ENCODE results near the gene C8G.

Gene C8G

DNA sequence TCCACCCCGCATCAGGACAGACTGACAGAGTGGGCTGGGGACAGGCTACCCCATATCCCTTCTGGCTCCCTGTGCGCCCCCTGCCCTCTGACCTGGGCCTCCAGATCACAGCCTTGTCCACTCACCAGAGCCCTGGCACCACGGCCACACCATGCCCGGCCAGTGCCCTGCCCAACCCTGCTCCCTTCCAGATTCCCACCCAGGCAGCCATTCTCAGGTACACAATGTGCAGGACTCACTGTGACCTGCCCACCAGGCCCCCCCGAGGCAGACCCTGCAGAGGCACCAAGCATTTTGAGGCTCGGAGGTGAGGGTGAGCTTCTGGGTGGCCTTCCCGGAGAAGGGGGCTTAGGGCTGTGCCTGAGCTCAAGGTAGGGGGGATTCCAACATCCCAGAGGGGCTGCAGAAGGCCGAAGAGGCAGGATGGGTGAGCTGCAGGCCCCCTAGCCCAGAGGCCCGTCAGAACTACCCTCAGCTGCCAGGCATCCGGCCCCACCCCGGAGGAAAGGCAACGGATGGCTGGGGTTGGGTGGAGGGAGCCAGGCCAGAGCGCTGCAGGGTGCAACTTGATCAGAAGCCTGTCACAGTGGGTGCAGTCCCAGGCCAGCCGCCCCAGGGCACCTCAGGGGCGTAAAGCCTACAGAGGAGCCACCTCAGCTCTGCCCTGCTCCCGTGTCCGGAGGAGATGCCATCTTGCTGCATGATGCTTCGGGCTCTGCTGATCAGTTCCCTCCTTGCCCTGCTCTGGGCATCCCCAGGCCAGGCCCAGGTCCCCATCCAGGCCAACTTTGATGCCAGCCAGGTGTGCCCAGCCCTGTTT is 37.4 kb downstream of the C8G start, which contains the start of gene LCNL1:
LCNL1 (plus strand) TSS at position 762 of the 820 bp plus-strand sequence. CDS start 594 bp downstream, outside the sequence.
- DNase-seq (ENCODE audit: low spot score) = no peak

- no peak for DNase-seq (ENCODE audit: low spot score)
Observed at GRCh38 chr9:136983167-136983566, 38.1 kb downstream of the C8G start.

- no peak for DNase-seq (ENCODE audit: low spot score)
Observed at GRCh38 chr9:136983656-136984314, 38.7 kb downstream of the C8G start.

DNA sequence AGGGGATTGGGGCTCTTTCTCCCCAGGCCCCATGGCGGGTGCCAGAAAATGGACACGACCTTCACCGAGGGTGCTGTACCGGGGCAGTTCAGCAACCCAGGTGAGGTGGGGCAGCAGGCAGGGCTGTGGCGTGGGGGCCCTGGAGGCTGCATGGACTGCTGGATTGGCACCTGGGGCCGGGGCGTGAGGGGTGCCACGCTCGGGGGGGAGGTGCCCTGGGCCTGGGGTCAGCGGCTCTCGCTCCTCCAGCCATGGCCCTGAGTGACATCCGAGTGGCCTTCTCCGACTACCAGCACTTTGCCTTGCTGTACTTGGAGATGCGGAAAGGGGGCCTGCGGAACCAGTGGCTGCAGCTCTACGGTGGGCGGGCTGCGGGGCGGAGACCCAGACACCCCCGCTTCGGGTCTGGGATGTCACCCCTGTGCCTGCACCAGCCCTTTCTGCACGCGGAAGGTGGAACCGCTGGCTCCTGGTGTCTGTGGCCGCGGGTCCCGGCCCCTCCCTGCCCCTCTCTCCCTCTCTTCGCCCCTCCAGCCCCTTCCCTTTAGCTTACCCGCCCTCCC is 39.5 kb downstream of the C8G start:
- DNase-seq (ENCODE audit: low spot score) = no peak

GRCh38 chr9:136985027-136985602 is 40.1 kb downstream of the C8G start:
- DNase-seq (ENCODE audit: low spot score) = no peak

DNA sequence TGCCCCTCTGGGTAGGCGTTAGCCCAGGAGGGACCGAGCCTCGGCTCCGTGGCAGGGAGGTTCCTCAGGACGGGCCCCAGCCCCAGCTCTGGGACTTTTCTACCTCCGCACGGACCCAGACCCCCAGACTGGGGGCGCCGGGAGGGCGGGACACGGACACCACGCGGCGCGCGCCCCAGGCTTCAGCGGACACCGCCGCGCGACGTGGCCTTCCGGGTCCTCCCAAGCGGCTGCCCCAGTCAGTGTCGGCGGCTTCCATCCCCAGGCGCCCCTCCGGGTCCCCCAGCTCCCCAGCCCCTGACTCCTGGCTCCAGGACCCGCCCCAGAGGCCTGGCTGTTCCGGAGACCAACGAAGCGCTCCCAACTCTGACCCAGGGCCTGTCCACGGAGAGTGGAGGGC is 40.8 kb downstream of the C8G start:
- DNase-seq (ENCODE audit: low spot score) = no peak

- DNase-seq (ENCODE audit: low spot score) = no peak
Observed at GRCh38 chr9:136988872-136989271, 43.8 kb downstream of the C8G start.

GRCh38 chr9:136990242-136990911 is 45.3 kb downstream of the C8G start:
- DNase-seq (ENCODE audit: low spot score) = no peak

DNA sequence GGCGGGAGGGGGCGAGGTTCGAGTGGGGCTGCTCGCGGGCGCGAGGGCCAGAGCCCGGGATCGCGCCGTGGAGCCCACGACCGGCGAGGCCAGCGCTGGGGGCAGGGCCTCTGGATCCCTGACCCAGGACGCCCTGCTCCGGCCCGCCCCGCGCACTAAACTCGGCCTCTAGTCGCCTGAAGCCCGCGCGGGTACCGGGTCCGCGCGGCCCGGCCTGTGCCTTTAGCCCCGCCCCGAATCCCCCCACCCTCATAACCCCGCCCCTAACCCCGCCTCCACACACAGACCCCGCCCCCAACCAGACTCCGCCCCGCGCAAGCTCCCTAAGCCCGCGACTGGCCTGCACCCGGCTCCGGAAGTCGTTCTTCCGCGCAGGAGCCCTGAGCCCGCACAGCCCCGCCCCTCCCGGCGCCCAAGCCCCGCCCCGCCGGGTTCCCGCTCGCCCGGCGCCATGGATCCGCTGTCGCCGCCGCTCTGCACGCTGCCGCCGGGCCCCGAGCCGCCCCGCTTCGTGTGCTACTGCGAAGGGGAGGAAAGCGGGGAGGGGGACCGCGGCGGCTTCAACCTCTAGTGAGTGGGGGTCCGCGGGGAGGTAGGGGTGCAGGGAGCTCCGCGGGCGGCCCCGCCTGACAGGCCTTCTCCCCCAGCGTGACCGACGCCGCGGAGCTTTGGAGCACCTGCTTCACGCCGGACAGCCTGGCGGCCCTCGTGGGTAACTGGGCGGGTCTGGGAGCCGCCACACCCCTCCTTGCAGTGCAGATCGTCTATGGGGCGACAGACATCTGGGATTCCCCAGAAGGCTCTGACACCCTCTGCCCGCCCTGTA is 47.2 kb downstream of the C8G start, which contains the start of gene PAXX:
PAXX (plus strand) TSS at position 430 of the 826 bp plus-strand sequence; CDS start at position 452, 22 bp downstream.
- peak; percentile 95 for DNase-seq (ENCODE audit: low spot score)

GRCh38 chr9:136992819-136993369 is 47.9 kb downstream of the C8G start:
- DNase-seq (ENCODE audit: low spot score) = no peak

GRCh38 chr9:136994180-136994887 is 49.3 kb downstream of the C8G start:
- DNase-seq (ENCODE audit: low spot score) = no peak

- DNase-seq (ENCODE audit: low spot score) = no peak
Observed at GRCh38 chr9:136994888-136995230, 49.8 kb downstream of the C8G start.

DNA sequence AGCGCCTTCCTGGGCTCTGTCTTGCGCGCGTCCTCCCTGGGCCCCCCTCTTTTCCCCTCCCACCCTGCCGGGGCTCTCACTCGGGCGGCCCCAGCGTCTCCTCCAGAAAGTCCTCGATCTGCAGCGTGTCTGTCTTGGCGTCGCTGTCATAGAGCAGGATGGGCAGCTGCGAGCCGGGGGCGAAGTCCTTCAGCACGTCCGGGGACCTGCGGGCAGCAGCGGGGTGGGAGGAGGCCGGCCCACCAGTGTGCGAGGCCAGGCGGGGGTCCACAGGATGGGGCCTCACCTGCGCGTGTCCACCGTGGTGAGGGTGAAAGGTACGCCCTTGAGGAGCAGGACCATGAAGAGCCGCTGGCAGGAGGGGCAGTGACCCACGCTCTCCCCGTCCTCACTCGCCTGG is 50.3 kb downstream of the C8G start:
- no peak for DNase-seq (ENCODE audit: low spot score)

GRCh38 chr9:136995772-136996311 is 50.8 kb downstream of the C8G start:
- no peak for DNase-seq (ENCODE audit: low spot score)

Data from NAMALWA (cell line).